IPS-18a (cell line): ENCODE data around the gene CCDC188.

Experiments used
- H3K27ac ChIP-seq: one replicate; pipeline ENCODE4 v1.5.1; 2013; ENCODE audit warnings: low read length
- H3K27me3 ChIP-seq: one replicate; pipeline ENCODE4 v1.6.1; 2013; ENCODE audit warnings: mild to moderate bottlenecking, low read length; ENCODE audit not compliant: control insufficient read depth, insufficient read depth
- H3K36me3 ChIP-seq: one replicate; pipeline ENCODE4 v1.6.1; 2013; ENCODE audit warnings: low read depth, low read length; ENCODE audit not compliant: control insufficient read depth
- H3K4me1 ChIP-seq: one replicate; pipeline ENCODE4 v1.6.1; 2013; ENCODE audit warnings: low read depth, low read length; ENCODE audit not compliant: control insufficient read depth
- H3K4me3 ChIP-seq: one replicate; pipeline ENCODE4 v1.5.1; 2013; ENCODE audit warnings: low read length
- H3K9ac ChIP-seq: one replicate; pipeline ENCODE4 v1.6.1; 2013; ENCODE audit warnings: mild to moderate bottlenecking, low read length, moderate library complexity
- H3K9me3 ChIP-seq: one replicate; pipeline ENCODE4 v1.6.1; 2013; ENCODE audit warnings: low read depth, low read length; ENCODE audit not compliant: control insufficient read depth

CCDC188 gene

GRCh38 chr22:20152464-20152890 lies 1.6 kb upstream of the CCDC188 start:
- Histone ChIP-seq H3K27me3 (no peaks in the 10 kb centered on the region), H3K9ac (no peak overlapping the region), H3K36me3 (no peaks in the 10 kb centered on the region), H3K4me1 (peaks cover 4% of the 10 kb centered on the region), H3K9me3 (no peaks in the 10 kb centered on the region), H3K27ac (no peak overlapping the region), H3K4me3 (no peak overlapping the region)

DNA sequence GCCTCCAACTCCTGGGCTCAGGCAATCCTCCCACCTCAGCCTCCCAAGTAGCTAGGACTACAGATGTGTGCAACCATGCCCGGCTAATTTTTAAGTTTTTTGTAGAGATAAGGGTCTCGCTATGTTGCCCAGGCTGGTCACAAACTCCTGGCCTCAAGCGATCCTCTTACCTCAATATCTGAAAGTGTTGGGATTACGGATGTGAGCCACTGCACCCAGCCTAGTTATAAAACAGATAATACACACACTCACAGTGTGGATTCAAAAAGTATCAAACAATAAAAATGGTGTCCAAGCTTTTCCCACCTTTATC lies 377 bp upstream of the CCDC188 start:
- no peak overlapping the region for H3K9ac ChIP-seq

GRCh38 chr22:20149257-20150250 lies 1.3 kb downstream of the CCDC188 start:
- H3K4me1 ChIP-seq, result peaks cover 4% of the 10 kb centered on the region
- no peaks in the 10 kb centered on the region for H3K36me3 ChIP-seq
- no peak overlapping the region for H3K9ac ChIP-seq
- H3K27me3 ChIP-seq, result no peaks in the 10 kb centered on the region
- no peaks in the 10 kb centered on the region for H3K9me3 ChIP-seq
- no peak overlapping the region for H3K27ac ChIP-seq
- no peak overlapping the region for H3K4me3 ChIP-seq

More for the DNA sequence above, 377 bp upstream of the CCDC188 start:
- Histone ChIP-seq H3K4me3 (no peak overlapping the region), H3K27ac (no peak overlapping the region), H3K36me3 (no peaks in the 10 kb centered on the region), H3K4me1 (peaks cover 4% of the 10 kb centered on the region), H3K9me3 (no peaks in the 10 kb centered on the region), H3K27me3 (no peaks in the 10 kb centered on the region)

GRCh38 chr22:20148414-20148813 lies 2.4 kb downstream of the CCDC188 start:
- H3K9ac ChIP-seq, result no peak overlapping the region
- no peaks in the 10 kb centered on the region for H3K9me3 ChIP-seq
- H3K27me3 ChIP-seq, result no peaks in the 10 kb centered on the region
- no peaks in the 10 kb centered on the region for H3K4me1 ChIP-seq
- H3K27ac ChIP-seq, result no peak overlapping the region
- no peaks in the 10 kb centered on the region for H3K36me3 ChIP-seq
- no peak overlapping the region for H3K4me3 ChIP-seq

- Histone ChIP-seq H3K9ac (no peak overlapping the region), H3K27ac (no peak overlapping the region), H3K36me3 (no peaks in the 10 kb centered on the region), H3K4me1 (no peaks in the 10 kb centered on the region), H3K9me3 (no peaks in the 10 kb centered on the region), H3K27me3 (no peaks in the 10 kb centered on the region), H3K4me3 (no peak overlapping the region)
Measured at GRCh38 chr22:20147237-20147988, 3.4 kb downstream of the CCDC188 start.

GRCh38 chr22:20146777-20147176 lies 4.1 kb downstream of the CCDC188 start:
- no peak overlapping the region for H3K9ac ChIP-seq
- no peaks in the 10 kb centered on the region for H3K36me3 ChIP-seq
- H3K4me1 ChIP-seq, result no peaks in the 10 kb centered on the region

GRCh38 chr22:20145832-20146223 lies 5.0 kb downstream of the CCDC188 start:
- Histone ChIP-seq H3K9me3 (no peaks in the 10 kb centered on the region), H3K4me3 (no peak overlapping the region), H3K9ac (no peak overlapping the region), H3K4me1 (no peaks in the 10 kb centered on the region), H3K27me3 (no peaks in the 10 kb centered on the region), H3K27ac (no peak overlapping the region), H3K36me3 (no peaks in the 10 kb centered on the region)

More at GRCh38 chr22:20146777-20147176, 4.1 kb downstream of the CCDC188 start:
- H3K4me3 ChIP-seq, result no peak overlapping the region
- no peaks in the 10 kb centered on the region for H3K27me3 ChIP-seq
- no peak overlapping the region for H3K27ac ChIP-seq
- no peaks in the 10 kb centered on the region for H3K9me3 ChIP-seq

GRCh38 chr22:20145206-20145831 lies 5.5 kb downstream of the CCDC188 start:
- Histone ChIP-seq H3K9ac (no peak overlapping the region), H3K9me3 (no peaks in the 10 kb centered on the region), H3K4me3 (no peak overlapping the region), H3K27me3 (no peaks in the 10 kb centered on the region), H3K4me1 (no peaks in the 10 kb centered on the region), H3K27ac (no peak overlapping the region), H3K36me3 (no peaks in the 10 kb centered on the region)

GRCh38 chr22:20143883-20144665 lies 6.8 kb downstream of the CCDC188 start:
- no peak overlapping the region for H3K9ac ChIP-seq
- no peak overlapping the region for H3K4me3 ChIP-seq
- no peaks in the 10 kb centered on the region for H3K4me1 ChIP-seq
- peaks cover 3% of the 10 kb centered on the region for H3K36me3 ChIP-seq
- H3K9me3 ChIP-seq, result no peaks in the 10 kb centered on the region
- no peaks in the 10 kb centered on the region for H3K27me3 ChIP-seq
- H3K27ac ChIP-seq, result no peak overlapping the region

DNA sequence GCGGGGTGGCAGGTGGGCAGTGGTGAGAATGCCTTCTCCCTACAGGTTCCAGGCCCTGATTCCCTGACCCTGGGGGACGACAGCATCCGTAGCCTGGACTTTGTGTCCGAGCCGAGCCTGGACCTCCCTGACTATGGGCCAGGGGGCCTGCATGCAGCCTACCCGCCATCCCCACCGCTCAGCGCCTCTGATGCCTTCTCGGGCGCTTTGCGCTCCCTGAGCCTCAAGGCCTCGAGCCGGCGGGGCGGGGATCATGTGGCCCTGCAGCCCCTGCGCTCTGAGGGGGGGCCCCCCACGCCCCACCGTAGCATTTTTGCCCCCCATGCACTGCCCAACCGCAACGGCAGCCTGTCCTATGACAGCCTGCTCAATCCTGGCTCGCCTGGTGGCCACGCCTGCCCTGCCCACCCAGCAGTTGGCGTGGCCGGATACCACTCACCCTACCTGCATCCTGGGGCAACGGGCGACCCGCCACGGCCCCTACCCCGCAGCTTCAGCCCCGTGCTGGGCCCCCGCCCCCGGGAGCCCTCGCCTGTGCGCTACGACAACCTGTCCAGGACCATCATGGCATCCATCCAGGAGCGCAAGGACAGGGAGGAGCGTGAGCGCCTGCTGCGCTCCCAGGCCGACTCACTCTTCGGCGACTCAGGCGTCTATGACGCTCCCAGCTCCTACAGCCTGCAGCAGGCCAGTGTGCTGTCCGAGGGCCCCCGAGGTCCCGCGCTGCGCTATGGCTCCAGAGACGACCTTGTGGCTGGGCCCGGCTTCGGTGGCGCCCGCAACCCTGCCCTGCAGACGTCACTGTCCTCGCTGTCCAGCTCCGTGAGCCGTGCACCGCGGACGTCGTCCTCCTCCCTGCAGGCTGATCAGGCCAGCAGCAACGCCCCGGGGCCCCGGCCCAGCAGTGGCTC lies 7.9 kb downstream of the CCDC188 start:
- H3K4me3 ChIP-seq, result no peak overlapping the region
- no peaks in the 10 kb centered on the region for H3K9me3 ChIP-seq
- H3K36me3 ChIP-seq, result peaks cover 3% of the 10 kb centered on the region
- no peaks in the 10 kb centered on the region for H3K4me1 ChIP-seq
- no peaks in the 10 kb centered on the region for H3K27me3 ChIP-seq
- no peak overlapping the region for H3K27ac ChIP-seq
- no peak overlapping the region for H3K9ac ChIP-seq
